Fibroblast of mammary gland (primary cell): Measurements from ENCODE around the gene GPR25.

Experiments
- DNase-seq: peaks from one replicate; pipeline ENCODE4 v3.0.0-alpha.2; 2010; ENCODE audit warnings: low read depth
- H3K4me3 ChIP-seq: 2 replicates; pipeline ENCODE4 v1.5.1; 2011; ENCODE audit warnings: low read depth, mild to moderate bottlenecking, low read length, moderate library complexity; ENCODE audit not compliant: control insufficient read depth
- TF ChIP-seq, protein P1 (sequence below): conservative IDR thresholded peaks from 2 replicates; pipeline ENCODE4 v1.5.1; 2011; ENCODE audit warnings: low read depth, low read length, inconsistent platforms; ENCODE audit not compliant: control insufficient read depth, insufficient read depth

The GPR25 gene

DNA sequence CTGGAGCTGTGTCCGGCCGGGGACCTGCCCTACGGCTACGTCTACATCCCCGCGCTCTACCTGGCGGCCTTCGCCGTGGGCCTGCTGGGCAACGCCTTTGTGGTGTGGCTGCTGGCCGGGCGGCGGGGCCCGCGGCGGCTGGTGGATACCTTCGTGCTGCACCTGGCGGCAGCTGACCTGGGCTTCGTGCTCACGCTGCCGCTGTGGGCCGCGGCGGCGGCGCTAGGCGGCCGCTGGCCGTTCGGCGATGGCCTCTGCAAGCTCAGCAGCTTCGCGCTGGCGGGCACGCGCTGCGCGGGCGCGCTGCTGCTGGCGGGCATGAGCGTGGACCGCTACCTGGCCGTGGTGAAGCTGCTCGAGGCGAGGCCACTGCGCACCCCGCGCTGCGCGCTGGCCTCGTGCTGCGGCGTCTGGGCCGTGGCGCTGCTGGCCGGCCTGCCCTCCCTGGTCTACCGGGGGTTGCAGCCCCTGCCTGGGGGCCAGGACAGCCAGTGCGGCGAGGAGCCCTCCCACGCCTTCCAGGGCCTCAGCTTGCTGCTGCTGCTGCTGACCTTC is 412 bp downstream of the GPR25 start:
- TF ChIP-seq, protein P1, sequence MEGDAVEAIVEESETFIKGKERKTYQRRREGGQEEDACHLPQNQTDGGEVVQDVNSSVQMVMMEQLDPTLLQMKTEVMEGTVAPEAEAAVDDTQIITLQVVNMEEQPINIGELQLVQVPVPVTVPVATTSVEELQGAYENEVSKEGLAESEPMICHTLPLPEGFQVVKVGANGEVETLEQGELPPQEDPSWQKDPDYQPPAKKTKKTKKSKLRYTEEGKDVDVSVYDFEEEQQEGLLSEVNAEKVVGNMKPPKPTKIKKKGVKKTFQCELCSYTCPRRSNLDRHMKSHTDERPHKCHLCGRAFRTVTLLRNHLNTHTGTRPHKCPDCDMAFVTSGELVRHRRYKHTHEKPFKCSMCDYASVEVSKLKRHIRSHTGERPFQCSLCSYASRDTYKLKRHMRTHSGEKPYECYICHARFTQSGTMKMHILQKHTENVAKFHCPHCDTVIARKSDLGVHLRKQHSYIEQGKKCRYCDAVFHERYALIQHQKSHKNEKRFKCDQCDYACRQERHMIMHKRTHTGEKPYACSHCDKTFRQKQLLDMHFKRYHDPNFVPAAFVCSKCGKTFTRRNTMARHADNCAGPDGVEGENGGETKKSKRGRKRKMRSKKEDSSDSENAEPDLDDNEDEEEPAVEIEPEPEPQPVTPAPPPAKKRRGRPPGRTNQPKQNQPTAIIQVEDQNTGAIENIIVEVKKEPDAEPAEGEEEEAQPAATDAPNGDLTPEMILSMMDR = no peak
- H3K4me3 ChIP-seq = no peak overlapping the region
- no peak for DNase-seq

DNA sequence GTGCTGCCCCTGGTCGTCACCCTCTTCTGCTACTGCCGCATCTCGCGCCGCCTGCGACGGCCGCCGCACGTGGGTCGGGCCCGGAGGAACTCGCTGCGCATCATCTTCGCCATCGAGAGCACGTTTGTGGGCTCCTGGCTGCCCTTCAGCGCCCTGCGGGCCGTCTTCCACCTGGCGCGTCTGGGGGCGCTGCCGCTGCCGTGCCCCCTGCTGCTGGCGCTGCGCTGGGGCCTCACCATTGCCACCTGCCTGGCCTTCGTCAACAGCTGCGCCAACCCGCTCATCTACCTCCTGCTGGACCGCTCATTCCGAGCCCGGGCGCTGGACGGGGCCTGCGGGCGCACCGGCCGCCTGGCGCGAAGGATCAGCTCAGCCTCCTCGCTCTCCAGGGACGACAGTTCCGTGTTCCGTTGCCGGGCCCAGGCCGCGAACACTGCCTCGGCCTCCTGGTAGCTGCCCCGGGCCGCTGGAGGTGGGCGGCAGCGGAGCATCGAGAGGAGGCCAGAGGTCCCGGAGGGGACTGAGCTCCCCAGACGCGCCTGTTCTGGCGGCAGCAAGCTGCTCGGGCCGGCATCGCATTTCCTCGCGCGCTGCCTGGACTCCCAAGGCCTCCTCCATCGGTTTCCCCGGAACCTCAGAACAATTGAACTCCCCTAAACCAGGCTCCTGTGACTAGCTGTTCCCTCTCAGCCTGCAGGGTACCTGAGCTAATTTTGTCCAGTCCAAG is 1.1 kb downstream of the GPR25 start:
- TF ChIP-seq, protein P1 = no peak
- no peak overlapping the region for H3K4me3 ChIP-seq
- no peak for DNase-seq

DNA sequence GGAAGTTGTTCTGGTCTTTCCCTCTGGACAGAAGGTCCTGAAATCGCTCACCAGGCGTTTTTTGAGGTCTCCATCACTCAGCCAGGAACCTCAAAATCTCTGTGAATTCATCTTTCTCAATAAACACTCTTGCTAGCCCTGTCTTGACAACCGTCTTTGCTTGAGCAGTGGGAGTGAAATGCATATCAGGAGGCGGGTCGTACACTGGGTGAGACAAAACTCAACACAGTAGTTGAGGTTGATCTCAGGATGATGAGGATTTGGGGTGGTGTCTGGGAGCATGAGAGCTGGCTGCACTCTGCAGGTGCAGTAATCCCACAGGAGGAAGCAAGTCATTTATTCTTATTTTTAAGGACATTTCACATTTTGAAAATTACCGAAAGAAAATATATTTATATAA is 1.9 kb downstream of the GPR25 start:
- no peak for DNase-seq
- TF ChIP-seq, protein P1 = no peak
- H3K4me3 ChIP-seq = no peak overlapping the region

DNA sequence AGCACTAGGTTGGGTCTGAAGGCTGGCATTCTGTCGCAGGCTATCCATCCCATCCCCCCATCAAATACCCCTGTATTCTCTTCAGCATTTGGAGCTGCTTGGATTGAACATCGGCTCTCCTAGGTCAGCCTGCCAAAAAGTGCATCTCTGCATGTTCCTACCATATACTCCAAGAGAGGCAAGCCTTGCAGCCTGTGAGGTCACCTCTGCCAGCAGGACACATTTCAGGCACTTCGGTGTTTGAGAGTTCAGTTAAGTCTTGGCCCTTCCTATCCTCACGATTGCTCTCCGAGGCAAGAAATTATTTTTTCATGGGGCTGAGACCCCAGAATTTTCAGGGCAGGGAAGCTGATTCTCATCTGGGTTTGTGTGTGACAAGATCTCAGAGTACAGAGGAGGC is 2.6 kb downstream of the GPR25 start:
- DNase-seq = no peak
- TF ChIP-seq, protein P1 = no peak
- no peak overlapping the region for H3K4me3 ChIP-seq

DNA sequence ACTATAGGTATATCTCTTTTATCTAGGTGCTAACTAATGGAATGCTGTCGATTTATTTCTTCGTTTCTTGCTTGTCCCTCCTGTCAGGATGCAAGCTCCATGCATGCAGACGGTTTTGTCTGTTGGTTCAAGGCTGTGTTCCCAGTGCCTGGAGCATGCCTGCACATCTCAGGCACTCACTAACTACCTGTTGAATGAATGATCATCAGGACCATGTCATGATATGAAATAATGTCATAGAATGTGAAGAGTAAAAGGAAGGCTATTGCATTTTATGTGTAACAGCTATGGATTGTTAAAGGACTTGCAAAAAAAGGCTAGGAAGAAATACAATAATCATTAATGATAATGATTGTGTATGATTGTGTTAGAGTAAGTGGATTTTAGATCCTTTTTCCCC is 4.2 kb downstream of the GPR25 start:
- TF ChIP-seq, protein P1 = no peak
- no peak overlapping the region for H3K4me3 ChIP-seq
- no peak for DNase-seq

DNA sequence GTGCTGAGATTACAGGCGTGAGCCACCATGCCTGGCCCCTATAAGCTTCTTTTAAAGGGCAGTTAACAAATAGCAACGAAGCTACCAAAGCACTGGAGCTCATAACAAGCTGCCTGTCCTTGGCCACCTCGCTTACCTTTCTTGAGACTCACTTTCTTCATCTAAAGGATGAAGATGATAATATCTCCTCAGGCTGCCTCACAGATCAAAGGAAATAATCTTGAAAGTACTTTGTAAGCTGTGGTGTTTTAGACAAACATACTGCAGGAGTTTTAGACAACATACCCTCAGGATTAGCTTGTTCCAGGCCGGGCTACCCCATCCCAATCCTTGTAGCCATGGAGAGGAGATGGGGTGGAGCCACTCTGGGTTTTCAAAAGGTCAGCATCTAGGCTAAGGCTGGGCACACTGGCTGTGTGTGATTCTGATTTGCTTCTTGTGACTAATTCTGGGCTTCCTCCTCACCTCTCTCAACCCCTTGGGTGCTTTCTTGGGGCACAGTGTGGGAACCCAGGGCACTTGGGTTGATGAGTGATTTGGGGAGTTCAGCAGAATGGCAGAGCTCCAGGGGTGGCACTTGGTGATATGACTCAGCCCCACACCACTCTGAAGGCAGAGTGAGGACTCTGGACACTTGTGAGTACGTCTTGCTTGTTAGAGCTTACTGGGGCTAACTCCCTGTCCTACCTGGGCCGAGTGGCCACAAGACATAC is 5.2 kb downstream of the GPR25 start:
- no peak for DNase-seq
- no peak overlapping the region for H3K4me3 ChIP-seq
- TF ChIP-seq, protein P1 = no peak
